Activated CD8-positive, alpha-beta T cell treated with anti-CD3 and anti-CD28 coated beads for 36 hours (primary cell): ENCODE measurements around the gene HNF1A. TPM values are rescaled to one million over a fixed set of nuclear protein-coding genes. Genes with fewer than 3 reads are reported as not detected.

ENCODE experiments used
- ATAC-seq: fragments of 200-7000 bp; cut with Tn5 transposase; one replicate; pipeline ENCODE4 v1.10.0; 2021; ENCODE audit warnings: mild to moderate bottlenecking, moderate library complexity
- CTCF ChIA-PET: fragments of 350-600 bp; sonication (Branson Sonifier 250); formaldehyde crosslinking; loops from one replicate; lab custom pipeline; 2021; ENCODE audit warnings: antibody characterized with exemption; lab: Charles Lee
- POLR2A ChIA-PET: fragments of 350-600 bp; sonication (Branson Sonifier 250); formaldehyde crosslinking; loops from one replicate; lab custom pipeline; 2021; ENCODE audit warnings: antibody characterized with exemption; lab: Charles Lee
- DNase-seq: peaks from one replicate; pipeline ENCODE4 v3.0.0-alpha.2; 2020
- H3K27ac Mint-ChIP-seq: one replicate; pipeline ENCODE4 v1.8.0; 2021; ENCODE audit warnings: mild to moderate bottlenecking, mixed read lengths
- H3K27me3 Mint-ChIP-seq: one replicate; pipeline ENCODE4 v1.8.0; 2021; ENCODE audit warnings: mixed read lengths
- H3K36me3 Mint-ChIP-seq: one replicate; pipeline ENCODE4 v1.8.0; 2021; ENCODE audit warnings: low read depth, mixed read lengths
- H3K4me1 Mint-ChIP-seq: one replicate; pipeline ENCODE4 v1.8.0; 2021; ENCODE audit warnings: low read depth, mixed read lengths
- H3K4me3 Mint-ChIP-seq: one replicate; pipeline ENCODE4 v1.8.0; 2021; ENCODE audit warnings: mild to moderate bottlenecking, moderate library complexity, mixed read lengths
- H3K9me3 Mint-ChIP-seq: one replicate; pipeline ENCODE4 v1.8.0; 2021; ENCODE audit warnings: mixed read lengths
- CTCF ChIP-seq: fragments of 200-600 bp; IDR thresholded peaks from one replicate; pipeline ENCODE4 v1.8.0; 2022; ENCODE audit warnings: antibody characterized with exemption, mild to moderate bottlenecking
- intact Hi-C: fragments of 100-400 bp; cut with micrococcal nuclease; formaldehyde crosslinking; loops from one replicate; pipeline ENCODE4 v1.10.0; 2022
- total RNA-seq, 2 experiments: library from RNA; stranded (reverse); gene quantifications; one replicate each; pipeline ENCODE4 v1.2.3, GENCODE V29; 2021

HNF1A gene
- total RNA-seq, 2 experiments from 2014 or later, result not detected

GRCh38 chr12:120962532-120963020, 15.8 kb upstream of the HNF1A start:
- Mint-ChIP-seq H3K4me3 (no peak overlapping the region), H3K4me1 (peaks cover 37% of the 10 kb centered on the region), H3K9me3 (no peaks in the 10 kb centered on the region), H3K27ac (peak overlapping the region; percentile 12), H3K36me3 (no peaks in the 10 kb centered on the region), H3K27me3 (no peaks in the 10 kb centered on the region)
- peak; percentile 34 for ATAC-seq
- POLR2A ChIA-PET, result no interaction called here
- TF ChIP-seq CTCF, result no peak
- intact Hi-C loops, result loop anchor here (10.0 kb wide), 2 partner anchors 108 to 378 kb away; partner anchors contain the start of gene POP5
- CTCF ChIA-PET, result interaction anchor here (1.1 to 2.3 kb wide), 5 partner anchors 9 to 313 kb away, joined by 3 to 11 read pairs (median 7); no protein-coding TSS in a partner anchor
- DNase-seq, result peak; percentile 18

GRCh38 chr12:120964298-120964697, 14.0 kb upstream of the HNF1A start:
- intact Hi-C loops, result loop anchor here (10.0 kb wide), 2 partner anchors 109 to 379 kb away; partner anchors contain the start of gene POP5
- Mint-ChIP-seq H3K9me3 (no peaks in the 10 kb centered on the region), H3K4me3 (no peak overlapping the region), H3K27me3 (no peaks in the 10 kb centered on the region), H3K4me1 (peaks cover 33% of the 10 kb centered on the region), H3K36me3 (no peaks in the 10 kb centered on the region), H3K27ac (no peak overlapping the region)
- ChIA-PET CTCF (interaction anchor here (0.8 to 2.2 kb wide), 3 partner anchors 7 to 166 kb away, joined by 3 to 10 read pairs (median 5); no protein-coding TSS in a partner anchor), POLR2A (no interaction called here)
- ATAC-seq (no peak), DNase-seq (no peak)
- no peak for TF ChIP-seq CTCF

DNA sequence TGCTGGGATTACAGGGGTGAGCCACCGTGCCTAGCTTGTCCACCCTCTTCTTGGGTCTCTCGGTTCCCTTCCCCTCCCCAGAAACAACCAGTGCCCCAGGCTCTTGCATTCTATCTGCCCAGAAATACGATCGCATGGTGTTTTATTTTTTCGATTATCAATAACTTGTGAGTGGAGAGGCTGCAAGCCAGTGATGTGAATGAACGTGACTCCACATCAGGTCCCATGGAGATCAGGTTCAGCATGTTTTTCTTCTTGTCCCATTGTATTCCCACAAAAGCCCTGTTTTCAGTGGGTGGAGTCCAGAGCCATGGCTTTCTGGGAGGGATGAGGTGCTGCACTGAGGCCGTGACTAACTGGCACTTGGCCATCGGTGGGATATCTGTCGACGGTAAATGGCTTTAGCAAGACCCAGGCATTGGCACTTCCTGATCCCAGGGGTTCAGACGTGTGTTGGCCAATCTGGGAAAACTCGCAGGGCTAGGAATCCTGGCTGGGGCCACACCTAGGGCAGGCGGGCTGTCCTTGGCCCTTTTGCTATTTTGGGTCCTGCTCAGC, 12.7 kb upstream of the HNF1A start:
- intact Hi-C loops, result loop anchor here (10.0 kb wide), 2 partner anchors 111 to 381 kb away; partner anchors contain the start of gene POP5
- CTCF ChIA-PET, result no interaction called here
- H3K4me3 Mint-ChIP-seq, result no peak overlapping the region
- DNase-seq (no peak), ATAC-seq (no peak)
- no peak for TF ChIP-seq CTCF
- peaks cover 21% of the 10 kb centered on the region for H3K4me1 Mint-ChIP-seq
- H3K36me3 Mint-ChIP-seq, result no peaks in the 10 kb centered on the region
- no peak overlapping the region for H3K27ac Mint-ChIP-seq
- POLR2A ChIA-PET, result no interaction called here
- no peaks in the 10 kb centered on the region for H3K9me3 Mint-ChIP-seq
- H3K27me3 Mint-ChIP-seq, result no peaks in the 10 kb centered on the region

GRCh38 chr12:120970310-120970709, 8.0 kb upstream of the HNF1A start:
- ChIA-PET CTCF (interaction anchor here (1.3 to 2.7 kb wide), 3 partner anchors 10 to 67 kb away, joined by 3 to 15 read pairs (median 3); no protein-coding TSS in a partner anchor), POLR2A (no interaction called here)
- intact Hi-C loops, result no loop called here
- ATAC-seq, result no peak
- Mint-ChIP-seq H3K4me1 (peaks cover 2% of the 10 kb centered on the region), H3K4me3 (no peak overlapping the region), H3K36me3 (no peaks in the 10 kb centered on the region), H3K9me3 (no peaks in the 10 kb centered on the region), H3K27me3 (no peaks in the 10 kb centered on the region), H3K27ac (no peak overlapping the region)
- no peak for DNase-seq
- TF ChIP-seq CTCF, result no peak
